NCI-H2196 (cell line): ENCODE measurements around the gene JMJD8.
A peak's percentile ranks its signal among the peaks of the same experiment; 100 is the strongest.

Experiments
- DNase-seq: peaks from one replicate; lab custom pipeline; 2025; ENCODE audit not compliant: unreplicated experiment; lab: John Stamatoyannopoulos, UW

JMJD8 gene

GRCh38 chr16:722835-723633 lies 38.9 kb upstream of the JMJD8 start:
- DNase-seq, result no peak

GRCh38 chr16:721765-722540 lies 37.8 kb upstream of the JMJD8 start:
- DNase-seq, result no peak

GRCh38 chr16:720990-721764 lies 37.0 kb upstream of the JMJD8 start, which contains the start of gene ANTKMT:
Gene ANTKMT, plus strand, starts transcription at chr16:721146. Its CDS starts 129 bp downstream, at chr16:721275.
- DNase-seq, result peak; percentile 97

GRCh38 chr16:720447-720989 lies 36.4 kb upstream of the JMJD8 start:
- DNase-seq, result peak; percentile 75

GRCh38 chr16:719815-720446 lies 35.8 kb upstream of the JMJD8 start:
- DNase-seq, result peak; percentile 33

GRCh38 chr16:718922-719321 lies 34.8 kb upstream of the JMJD8 start:
- no peak for DNase-seq

GRCh38 chr16:718389-718788 lies 34.3 kb upstream of the JMJD8 start:
- DNase-seq, result no peak

GRCh38 chr16:717450-718245 lies 33.5 kb upstream of the JMJD8 start:
- DNase-seq, result no peak

GRCh38 chr16:716768-717325 lies 32.7 kb upstream of the JMJD8 start:
- DNase-seq, result no peak

- peak; percentile 82 for DNase-seq
Measured at GRCh38 chr16:716200-716568, 32.0 kb upstream of the JMJD8 start.

GRCh38 chr16:715477-716199 lies 31.5 kb upstream of the JMJD8 start:
- peak; percentile 38 for DNase-seq

- DNase-seq, result peak; percentile 94
Measured at GRCh38 chr16:714558-715476, 30.7 kb upstream of the JMJD8 start, which contains the start of gene METRN. Gene METRN, plus strand, starts transcription at chr16:715118. Its CDS starts 172 bp downstream, at chr16:715290.

GRCh38 chr16:714079-714478 lies 29.9 kb upstream of the JMJD8 start:
- no peak for DNase-seq

- DNase-seq, result peak; percentile 62
Measured at GRCh38 chr16:712740-713250, 28.7 kb upstream of the JMJD8 start.

GRCh38 chr16:711548-712320 lies 27.6 kb upstream of the JMJD8 start:
- DNase-seq, result peak; percentile 83

GRCh38 chr16:711084-711483 lies 26.9 kb upstream of the JMJD8 start:
- no peak for DNase-seq
